IPS-18a (cell line): Measurements from ENCODE around the gene PPP1CC.

ENCODE experiments used
- H3K27ac ChIP-seq: one replicate; pipeline ENCODE4 v1.5.1; 2013; ENCODE audit warnings: low read length
- H3K27me3 ChIP-seq: one replicate; pipeline ENCODE4 v1.6.1; 2013; ENCODE audit warnings: mild to moderate bottlenecking, low read length; ENCODE audit not compliant: control insufficient read depth, insufficient read depth
- H3K36me3 ChIP-seq: one replicate; pipeline ENCODE4 v1.6.1; 2013; ENCODE audit warnings: low read depth, low read length; ENCODE audit not compliant: control insufficient read depth
- H3K4me1 ChIP-seq: one replicate; pipeline ENCODE4 v1.6.1; 2013; ENCODE audit warnings: low read depth, low read length; ENCODE audit not compliant: control insufficient read depth
- H3K4me3 ChIP-seq: one replicate; pipeline ENCODE4 v1.5.1; 2013; ENCODE audit warnings: low read length
- H3K9ac ChIP-seq: one replicate; pipeline ENCODE4 v1.6.1; 2013; ENCODE audit warnings: mild to moderate bottlenecking, low read length, moderate library complexity
- H3K9me3 ChIP-seq: one replicate; pipeline ENCODE4 v1.6.1; 2013; ENCODE audit warnings: low read depth, low read length; ENCODE audit not compliant: control insufficient read depth

Gene PPP1CC

DNA sequence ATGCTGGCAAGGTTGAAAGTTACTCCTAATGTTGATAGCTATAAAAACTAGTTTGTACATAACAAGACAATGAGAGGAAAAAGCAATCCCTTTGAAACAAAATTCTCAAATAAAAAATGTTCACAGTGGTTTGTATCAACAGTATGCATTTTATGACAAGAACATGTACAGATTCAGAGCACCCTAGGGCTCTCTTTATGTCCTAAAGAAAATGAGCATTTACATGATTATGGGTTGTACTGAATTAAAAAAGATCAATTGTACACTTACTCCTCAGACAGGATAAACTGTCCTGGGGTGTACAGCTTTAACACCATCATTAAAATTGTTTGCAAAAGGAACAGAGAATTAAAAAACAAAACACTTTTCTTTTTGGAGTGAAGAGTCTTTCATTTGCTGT, 22.2 kb downstream of the PPP1CC start:
- Histone ChIP-seq H3K4me3 (no peak overlapping the region), H3K36me3 (peaks cover 80% of the 10 kb centered on the region), H3K27me3 (no peaks in the 10 kb centered on the region), H3K9ac (no peak overlapping the region), H3K4me1 (no peaks in the 10 kb centered on the region), H3K27ac (no peak overlapping the region), H3K9me3 (no peaks in the 10 kb centered on the region)

DNA sequence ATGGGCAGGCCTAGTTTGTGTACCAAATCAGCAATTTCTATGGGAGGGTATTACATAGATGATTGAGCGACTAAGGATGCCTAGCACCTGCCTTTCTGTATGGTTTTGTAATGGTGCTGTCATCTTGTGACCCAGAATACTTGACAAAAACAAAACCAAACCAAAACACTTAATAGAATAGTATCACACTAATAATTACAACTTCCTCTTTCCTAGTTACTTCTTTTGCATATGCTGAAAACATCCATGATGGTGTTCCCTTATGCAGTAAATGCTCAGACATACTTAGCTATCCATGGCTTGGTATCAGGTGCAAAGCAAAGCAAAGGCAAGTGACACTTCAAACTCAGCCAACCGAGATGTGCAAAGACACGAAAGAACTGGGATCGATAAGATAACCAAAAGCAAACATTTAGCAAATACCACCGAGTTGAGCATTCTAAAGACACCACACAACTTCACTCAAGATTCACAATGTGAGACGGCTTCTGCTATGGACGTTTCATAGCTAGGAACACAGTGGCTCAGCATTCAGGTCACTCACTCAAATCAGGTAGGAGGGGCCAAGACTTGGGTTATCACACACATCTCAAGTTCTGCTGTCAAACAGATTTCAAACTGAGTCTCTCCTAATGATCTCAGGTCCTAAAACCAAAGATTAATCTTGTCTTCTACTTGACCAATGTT, 24.3 kb downstream of the PPP1CC start:
- Histone ChIP-seq H3K4me3 (no peak overlapping the region), H3K27me3 (no peaks in the 10 kb centered on the region), H3K9me3 (no peaks in the 10 kb centered on the region), H3K4me1 (no peaks in the 10 kb centered on the region), H3K27ac (no peak overlapping the region), H3K36me3 (peaks cover 58% of the 10 kb centered on the region), H3K9ac (no peak overlapping the region)

DNA sequence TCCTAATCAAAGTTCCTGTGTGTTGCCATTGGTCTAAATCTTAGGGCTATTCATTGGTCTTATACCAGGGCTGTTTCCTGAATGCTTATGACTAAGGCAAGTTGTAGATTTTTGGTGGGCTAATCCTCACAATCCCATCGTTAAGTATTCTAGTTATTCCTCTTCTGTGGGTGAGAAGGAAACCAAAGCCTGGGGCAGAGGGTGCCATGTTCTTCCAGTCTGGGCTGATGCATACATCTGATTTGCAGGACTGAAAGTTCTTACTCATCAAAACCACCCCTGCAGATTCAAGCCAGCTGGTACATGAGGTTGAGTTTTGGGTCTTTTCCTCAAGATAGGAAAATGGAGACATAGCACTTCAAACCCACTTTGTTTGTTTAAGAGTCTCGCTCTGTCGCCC, 25.7 kb downstream of the PPP1CC start:
- peaks cover 45% of the 10 kb centered on the region for H3K36me3 ChIP-seq
- no peaks in the 10 kb centered on the region for H3K4me1 ChIP-seq
- H3K27ac ChIP-seq: no peak overlapping the region
- no peaks in the 10 kb centered on the region for H3K9me3 ChIP-seq
- no peaks in the 10 kb centered on the region for H3K27me3 ChIP-seq
- no peak overlapping the region for H3K9ac ChIP-seq
- H3K4me3 ChIP-seq: no peak overlapping the region

DNA sequence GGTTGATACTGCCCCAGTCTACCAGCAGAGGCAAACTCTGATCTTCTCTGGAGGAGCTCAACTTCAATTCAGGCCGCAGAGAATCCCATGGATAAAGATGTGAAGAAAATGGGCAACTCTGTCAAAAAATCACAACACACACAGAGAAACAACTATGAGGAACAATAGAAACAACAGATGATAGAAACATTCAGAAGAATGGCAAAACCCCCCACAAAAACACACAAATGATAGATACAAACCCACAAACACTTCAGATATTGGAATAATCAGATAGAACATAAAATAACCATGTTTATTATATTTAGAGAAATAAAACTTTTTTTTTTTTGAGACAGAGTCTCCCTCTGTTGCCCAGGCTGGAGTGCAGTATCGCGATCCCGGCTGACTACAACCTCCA, 33.8 kb downstream of the PPP1CC start:
- no peaks in the 10 kb centered on the region for H3K36me3 ChIP-seq
- H3K27me3 ChIP-seq: no peaks in the 10 kb centered on the region
- no peaks in the 10 kb centered on the region for H3K4me1 ChIP-seq
- H3K9ac ChIP-seq: no peak overlapping the region
- H3K9me3 ChIP-seq: no peaks in the 10 kb centered on the region
- no peak overlapping the region for H3K4me3 ChIP-seq
- no peak overlapping the region for H3K27ac ChIP-seq

DNA sequence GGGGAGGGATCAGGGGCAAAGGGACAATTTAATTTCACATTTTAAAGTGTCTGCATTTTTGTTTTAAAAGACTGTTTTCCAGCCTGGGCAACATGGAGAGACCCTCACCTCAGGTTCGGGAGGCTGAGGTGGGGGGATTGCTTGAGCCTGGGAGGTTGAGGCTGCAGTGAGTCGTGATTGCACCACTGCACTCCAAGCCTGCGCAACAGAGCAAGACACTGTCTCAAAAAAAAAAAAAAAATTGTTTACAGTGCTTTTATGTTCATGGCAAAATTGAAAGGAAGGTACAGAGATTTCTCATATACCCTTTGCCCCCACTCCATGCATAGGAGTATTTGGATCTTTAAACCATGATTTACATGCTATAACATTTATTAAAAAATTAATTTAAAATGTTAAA, 37.4 kb downstream of the PPP1CC start:
- no peaks in the 10 kb centered on the region for H3K27me3 ChIP-seq
- no peaks in the 10 kb centered on the region for H3K9me3 ChIP-seq
- no peak overlapping the region for H3K4me3 ChIP-seq
- no peak overlapping the region for H3K9ac ChIP-seq
- H3K36me3 ChIP-seq: no peaks in the 10 kb centered on the region
- no peaks in the 10 kb centered on the region for H3K4me1 ChIP-seq
- no peak overlapping the region for H3K27ac ChIP-seq

DNA sequence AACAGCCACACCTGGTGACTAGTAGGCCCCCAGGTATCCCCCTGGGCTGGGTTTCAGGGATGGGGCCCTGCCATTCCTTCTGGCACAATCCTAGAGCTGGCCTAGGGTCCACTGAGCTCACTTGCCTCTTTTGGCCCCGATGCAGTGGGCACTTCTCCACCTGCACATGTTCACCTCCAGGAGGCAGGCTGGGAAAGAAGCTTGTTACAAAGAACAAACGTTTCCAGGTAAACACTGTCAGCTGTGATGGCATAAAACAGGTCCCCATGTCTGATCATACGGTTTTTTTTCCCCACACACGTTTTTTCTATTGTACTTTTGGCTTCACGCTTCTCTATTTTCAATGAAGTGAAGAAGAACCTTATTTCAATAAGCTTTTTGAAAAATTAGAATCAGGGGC, 37.9 kb downstream of the PPP1CC start:
- no peak overlapping the region for H3K4me3 ChIP-seq
- H3K9me3 ChIP-seq: no peaks in the 10 kb centered on the region
- H3K36me3 ChIP-seq: no peaks in the 10 kb centered on the region
- H3K27ac ChIP-seq: no peak overlapping the region
- no peak overlapping the region for H3K9ac ChIP-seq
- H3K4me1 ChIP-seq: no peaks in the 10 kb centered on the region
- no peaks in the 10 kb centered on the region for H3K27me3 ChIP-seq

DNA sequence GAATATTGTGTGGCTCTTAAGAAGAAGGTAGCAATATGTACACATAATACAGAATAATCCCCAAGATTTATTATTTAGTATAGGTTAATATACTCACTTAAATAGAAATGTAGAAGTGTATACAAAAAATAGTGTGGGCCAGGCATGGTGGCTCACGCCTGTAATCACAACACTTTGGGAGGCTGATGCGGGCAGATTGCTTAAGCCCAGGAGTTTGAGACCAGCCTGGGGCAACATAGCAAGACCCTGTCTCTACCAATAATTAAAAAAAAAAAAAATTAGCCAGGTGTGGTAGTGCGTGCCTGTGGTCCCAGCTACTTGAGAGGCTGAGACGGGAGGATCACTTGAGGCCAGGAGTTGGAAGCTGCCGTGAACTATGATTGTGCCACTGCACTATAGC, 38.5 kb downstream of the PPP1CC start:
- no peaks in the 10 kb centered on the region for H3K9me3 ChIP-seq
- no peak overlapping the region for H3K27ac ChIP-seq
- no peaks in the 10 kb centered on the region for H3K36me3 ChIP-seq
- H3K27me3 ChIP-seq: no peaks in the 10 kb centered on the region
- H3K9ac ChIP-seq: no peak overlapping the region
- H3K4me3 ChIP-seq: no peak overlapping the region
- H3K4me1 ChIP-seq: no peaks in the 10 kb centered on the region

DNA sequence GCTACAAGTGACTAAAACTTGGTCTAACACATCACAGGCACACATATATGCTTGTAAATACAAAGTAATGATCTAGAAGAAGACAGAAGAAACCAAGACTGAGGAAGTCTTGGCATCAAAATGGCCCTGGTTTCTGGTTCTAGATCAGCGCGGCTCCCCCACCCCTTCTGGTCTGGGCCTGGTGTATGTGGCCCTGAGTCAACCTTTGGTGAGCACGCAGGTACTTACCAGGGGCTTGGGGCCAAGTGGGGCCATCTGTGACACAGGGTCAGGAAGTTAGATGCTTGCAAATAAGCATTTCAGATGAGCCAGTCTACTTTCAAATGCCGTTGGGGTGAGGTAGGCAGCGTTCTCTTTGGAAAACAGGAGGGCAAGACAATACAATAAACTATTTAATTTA, 40.6 kb downstream of the PPP1CC start:
- H3K27ac ChIP-seq: no peak overlapping the region
- no peak overlapping the region for H3K4me3 ChIP-seq
- no peaks in the 10 kb centered on the region for H3K36me3 ChIP-seq
- no peaks in the 10 kb centered on the region for H3K27me3 ChIP-seq
- no peak overlapping the region for H3K9ac ChIP-seq
- H3K9me3 ChIP-seq: no peaks in the 10 kb centered on the region
- H3K4me1 ChIP-seq: no peaks in the 10 kb centered on the region

DNA sequence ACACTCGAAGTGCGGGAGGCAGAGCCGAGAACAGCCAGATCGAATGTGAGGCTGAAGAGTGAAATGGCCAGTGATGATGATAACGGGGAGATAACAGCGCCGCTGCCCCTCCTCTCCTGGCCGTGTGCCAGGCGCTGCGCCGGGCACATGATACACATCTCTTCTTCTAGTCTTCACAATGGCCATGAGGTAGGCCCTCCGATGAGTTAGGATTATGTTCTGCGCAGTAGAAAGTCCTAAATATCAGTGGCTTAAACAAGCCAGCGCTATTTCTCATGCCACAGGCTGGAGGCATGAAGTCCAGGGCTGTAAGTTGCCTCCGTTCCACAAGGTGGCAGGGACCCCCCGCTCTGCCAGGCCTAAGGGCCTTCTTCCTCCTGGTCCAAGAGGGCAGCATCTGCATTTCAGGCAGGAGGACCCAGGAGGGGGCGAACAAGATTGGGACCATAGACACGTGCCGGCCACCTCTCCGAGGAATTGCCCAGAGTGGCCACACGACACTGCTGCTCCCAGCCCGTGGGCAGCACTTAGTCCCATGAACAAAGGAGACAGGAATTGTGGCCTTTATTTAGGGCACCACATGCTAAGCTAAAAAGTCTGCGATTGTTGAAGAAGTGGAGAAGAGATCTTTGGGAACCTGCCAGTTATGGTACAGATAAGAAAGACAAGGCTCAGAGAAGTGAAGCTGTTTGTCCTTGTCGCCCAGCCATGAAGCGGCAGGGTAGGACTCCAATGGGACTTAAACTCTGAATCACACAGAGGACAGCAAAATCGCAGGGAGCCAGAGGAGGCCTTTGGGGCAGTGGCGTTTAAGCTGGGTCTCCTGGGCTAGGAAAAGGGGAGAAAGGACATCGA, 42.9 kb downstream of the PPP1CC start:
- H3K36me3 ChIP-seq: no peaks in the 10 kb centered on the region
- H3K27me3 ChIP-seq: no peaks in the 10 kb centered on the region
- no peak overlapping the region for H3K9ac ChIP-seq
- no peaks in the 10 kb centered on the region for H3K4me1 ChIP-seq
- H3K9me3 ChIP-seq: no peaks in the 10 kb centered on the region
- no peak overlapping the region for H3K4me3 ChIP-seq
- no peak overlapping the region for H3K27ac ChIP-seq

DNA sequence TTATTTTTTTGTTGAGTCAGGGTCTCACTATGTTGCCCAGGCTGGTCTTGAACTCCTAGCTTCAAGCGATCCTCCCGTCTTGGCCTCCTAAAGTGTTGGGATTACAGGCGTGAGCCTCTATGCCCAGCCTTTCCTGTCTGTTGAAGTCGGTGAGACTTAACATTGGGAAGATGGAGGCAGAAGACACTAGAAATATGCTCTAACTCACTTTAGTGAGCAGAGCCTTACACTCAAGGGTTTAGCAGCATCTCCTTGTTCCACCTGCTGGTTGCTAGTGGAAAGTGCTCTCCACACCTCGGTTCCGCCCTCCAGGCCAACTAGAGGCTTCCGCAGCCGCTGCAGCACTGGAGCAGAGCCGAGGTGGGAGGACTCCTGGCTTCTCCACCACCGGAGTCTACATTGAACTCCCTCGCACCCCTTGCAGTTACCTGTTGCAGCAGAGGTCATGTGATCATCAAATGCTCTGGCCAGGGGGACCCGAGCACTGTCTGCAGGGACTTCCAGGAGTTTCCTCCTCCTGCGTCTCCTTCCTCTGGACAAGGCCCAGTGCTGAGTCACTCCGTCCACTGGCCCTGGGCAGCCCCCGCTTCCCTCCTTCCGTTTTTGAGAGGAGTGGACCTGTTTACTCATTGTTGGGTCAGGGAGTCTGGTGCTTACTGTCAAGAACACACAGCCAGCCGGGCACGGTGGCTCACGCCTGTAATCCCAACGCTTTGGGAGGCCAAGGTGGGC, 44.4 kb downstream of the PPP1CC start:
- no peak overlapping the region for H3K27ac ChIP-seq
- H3K4me3 ChIP-seq: no peak overlapping the region
- H3K36me3 ChIP-seq: no peaks in the 10 kb centered on the region
- H3K9me3 ChIP-seq: no peaks in the 10 kb centered on the region
- H3K27me3 ChIP-seq: no peaks in the 10 kb centered on the region
- H3K4me1 ChIP-seq: no peaks in the 10 kb centered on the region
- H3K9ac ChIP-seq: no peak overlapping the region

DNA sequence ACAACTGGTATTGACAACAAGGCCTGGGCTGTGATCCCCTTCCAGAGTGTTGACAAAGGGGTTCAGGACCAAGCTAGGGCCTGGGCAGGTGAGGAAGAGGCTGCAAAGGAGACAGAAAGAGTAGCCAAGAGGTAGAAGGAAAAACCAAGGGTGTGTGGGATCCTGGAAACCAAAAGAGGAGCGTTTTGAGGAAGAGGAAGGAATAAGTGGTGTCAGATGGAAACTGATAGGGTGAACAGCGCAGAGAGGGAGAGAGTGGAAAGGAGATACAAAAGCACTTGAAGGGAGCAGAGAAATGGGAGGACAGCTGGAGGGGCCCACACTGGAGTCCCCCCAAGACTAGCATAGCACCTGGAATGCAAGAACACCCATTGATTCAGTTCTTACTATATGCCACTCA, 45.5 kb downstream of the PPP1CC start:
- Histone ChIP-seq H3K27me3 (no peaks in the 10 kb centered on the region), H3K9me3 (no peaks in the 10 kb centered on the region), H3K36me3 (no peaks in the 10 kb centered on the region), H3K9ac (no peak overlapping the region), H3K27ac (no peak overlapping the region), H3K4me1 (no peaks in the 10 kb centered on the region), H3K4me3 (no peak overlapping the region)
